ENCODE measurements around the gene PLEKHF1. TPM values are rescaled to one million over a fixed set of nuclear protein-coding genes. Genes with fewer than 3 reads are reported as not detected.

The PLEKHF1 gene
- total RNA-seq, 2 donors from 2014 or later = 2.6 to 2.8 TPM

- peak overlapping the region; percentile 76 for H3K27ac Mint-ChIP-seq
- DNase-seq = peak; percentile 77
- no peaks in the 10 kb centered on the region for H3K36me3 ChIP-seq (ENCODE audit: control insufficient read depth, insufficient read depth, low read length)
- peak overlapping the region; percentile 55 for H3K4me3 Mint-ChIP-seq
- H3K4me3 ChIP-seq (ENCODE audit: low read length) = no peak overlapping the region
- H3K9me3 Mint-ChIP-seq = no peaks in the 10 kb centered on the region
- H3K36me3 Mint-ChIP-seq (ENCODE audit: low read depth) = no peaks in the 10 kb centered on the region
- H3K4me1 ChIP-seq (ENCODE audit: control insufficient read depth, insufficient read depth, low read length) = no peaks in the 10 kb centered on the region
- no peaks in the 10 kb centered on the region for H3K4me1 Mint-ChIP-seq
- peak; percentile 53 for TF ChIP-seq CTCF (conservative IDR thresholded peaks at IDR 0.05)
- WGBS, 2 experiments (ENCODE audit: insufficient coverage in 1 of 2, insufficient read length in 1 of 2) = 42 to 68% methylated on average over 21 to 39 of the region's 39 CpGs
- no peak overlapping the region for H3K9ac ChIP-seq (ENCODE audit: extremely low read depth, low read length, poor library complexity, severe bottlenecking)
- no peaks in the 10 kb centered on the region for H3K27me3 ChIP-seq (ENCODE audit: control insufficient read depth, insufficient read depth, low read length, poor library complexity, severe bottlenecking)
- peak overlapping the region; percentile 81 for H3K27ac ChIP-seq (ENCODE audit: low read depth, low read length)
- peaks cover 18% of the 10 kb centered on the region for H3K27me3 Mint-ChIP-seq (ENCODE audit: insufficient read depth)
- no peaks in the 10 kb centered on the region for H3K9me3 ChIP-seq (ENCODE audit: control insufficient read depth, low read length)
Measured at GRCh38 chr19:29724102-29724641, 58.9 kb downstream of the PLEKHF1 start.

- Mint-ChIP-seq H3K4me3 (peak overlapping the region; percentile 55), H3K27ac (no peak overlapping the region), H3K36me3 (ENCODE audit: low read depth) (no peaks in the 10 kb centered on the region), H3K4me1 (no peaks in the 10 kb centered on the region), H3K27me3 (ENCODE audit: insufficient read depth) (peaks cover 18% of the 10 kb centered on the region), H3K9me3 (no peaks in the 10 kb centered on the region)
- no peaks in the 10 kb centered on the region for H3K4me1 ChIP-seq (ENCODE audit: control insufficient read depth, insufficient read depth, low read length)
- H3K9ac ChIP-seq (ENCODE audit: extremely low read depth, low read length, poor library complexity, severe bottlenecking) = no peak overlapping the region
- peak overlapping the region; percentile 81 for H3K27ac ChIP-seq (ENCODE audit: low read depth, low read length)
- H3K9me3 ChIP-seq (ENCODE audit: control insufficient read depth, low read length) = no peaks in the 10 kb centered on the region
- H3K4me3 ChIP-seq (ENCODE audit: low read length) = no peak overlapping the region
- no peaks in the 10 kb centered on the region for H3K27me3 ChIP-seq (ENCODE audit: control insufficient read depth, insufficient read depth, low read length, poor library complexity, severe bottlenecking)
- WGBS, 2 experiments (ENCODE audit: insufficient coverage in 1 of 2, insufficient read length in 1 of 2) = 84 to 85% methylated on average over 5 to 14 of the region's 14 CpGs
- no peak for TF ChIP-seq CTCF (conservative IDR thresholded peaks at IDR 0.05)
- no peak for DNase-seq
- H3K36me3 ChIP-seq (ENCODE audit: control insufficient read depth, insufficient read depth, low read length) = no peaks in the 10 kb centered on the region
Measured at GRCh38 chr19:29724746-29725145, 59.5 kb downstream of the PLEKHF1 start.

Other genes starting within 250 kb of the PLEKHF1 start
- under 1 TPM in 1 of 2 donors, not detected in 1; 0.18 TPM for gene VSTM2B, start 139.5 kb upstream of the PLEKHF1 start, total RNA-seq
- 10 to 100 TPM; 58.2 to 59.7 TPM for gene POP4, start 59.2 kb upstream of the PLEKHF1 start, total RNA-seq
- 10 to 100 TPM; 18.9 to 22.9 TPM for gene C19orf12, start 49.8 kb downstream of the PLEKHF1 start, total RNA-seq
- gene CCNE1, start 146.5 kb downstream of the PLEKHF1 start, total RNA-seq = 10 to 100 TPM; 33.3 to 34.9 TPM

Measured in endodermal cell (in vitro differentiated cells).